ENCODE measurements around the gene KLF6.

The KLF6 gene

DNA sequence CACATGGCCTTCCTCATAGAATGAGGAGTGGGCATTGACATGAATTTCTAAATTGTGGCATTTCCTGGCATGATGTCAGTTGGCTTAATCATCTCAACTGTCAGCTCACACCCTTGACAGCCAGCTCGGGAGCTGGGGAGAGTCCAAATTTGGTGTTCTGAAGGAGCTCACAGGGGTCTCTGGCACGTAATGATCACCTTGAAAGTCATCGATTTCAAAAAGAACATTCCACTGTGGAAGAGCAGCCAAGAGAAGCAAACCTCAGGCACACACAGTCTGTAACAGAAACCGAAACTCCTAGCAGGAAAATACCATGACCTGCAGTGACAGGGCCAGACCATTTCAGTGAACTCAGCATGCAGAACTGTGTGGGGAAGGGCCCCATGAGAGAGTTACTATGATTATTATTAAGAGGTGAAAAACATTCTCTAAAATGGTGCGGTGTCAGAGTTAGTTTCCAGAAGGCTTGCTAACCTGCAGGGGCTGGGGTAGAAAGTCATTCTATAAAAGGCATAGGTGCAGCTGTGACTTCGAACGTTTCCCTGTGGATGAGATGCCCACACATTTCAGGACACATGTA is 26.4 kb upstream of the KLF6 start:
- DNase-seq = no peak

DNA sequence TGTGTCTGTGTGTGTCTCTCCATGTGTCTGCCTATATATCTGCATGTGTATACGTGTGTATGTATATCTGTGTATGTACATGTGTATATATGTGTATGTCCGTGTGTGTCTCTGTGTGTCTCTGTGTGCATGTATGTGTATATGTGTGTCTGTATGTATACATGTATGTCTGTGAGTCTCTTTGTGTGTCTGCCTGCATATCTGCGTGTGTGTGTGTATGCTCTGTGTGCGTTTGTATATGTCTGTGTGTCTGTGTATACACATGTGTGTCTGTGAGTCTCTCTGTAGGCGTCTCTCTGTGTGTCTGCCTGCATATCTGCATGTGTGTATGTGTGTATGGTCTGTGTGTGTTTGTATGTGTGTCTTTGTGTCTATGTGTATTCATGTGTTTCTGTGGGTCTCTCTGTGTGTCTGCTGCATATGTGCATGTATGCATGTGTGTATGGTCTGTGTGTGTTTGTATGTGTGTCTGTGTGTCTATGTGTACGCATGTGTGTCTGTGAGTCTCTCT is 23.7 kb upstream of the KLF6 start:
- DNase-seq = no peak

DNA sequence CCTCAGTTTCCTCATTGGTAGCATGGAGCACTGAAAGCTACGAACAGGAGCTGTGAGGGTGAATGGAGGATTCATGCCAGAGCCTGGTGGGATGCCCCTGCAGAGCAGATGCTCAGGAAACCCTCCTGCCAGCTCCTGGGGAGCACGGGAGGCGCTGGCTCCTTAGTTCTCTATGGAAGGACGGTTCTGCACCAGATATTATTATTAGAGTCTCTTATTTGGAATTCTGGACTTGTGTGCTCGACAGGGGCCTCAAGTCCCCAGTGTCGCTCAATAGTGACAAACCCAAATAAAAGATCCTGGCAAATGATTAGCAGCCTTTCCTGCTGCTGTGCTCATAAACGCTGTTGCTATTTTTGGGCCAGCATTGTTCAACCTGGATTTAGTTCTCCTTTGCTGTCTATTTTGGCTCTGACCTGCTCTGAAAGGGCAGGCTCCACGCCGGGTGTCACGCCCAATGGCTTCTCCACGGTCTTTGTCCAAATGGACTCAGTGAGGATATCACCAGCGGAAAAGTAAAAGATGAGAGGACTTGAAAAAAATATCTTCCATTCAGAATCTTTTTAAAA is 23.0 kb upstream of the KLF6 start:
- DNase-seq = no peak

DNA sequence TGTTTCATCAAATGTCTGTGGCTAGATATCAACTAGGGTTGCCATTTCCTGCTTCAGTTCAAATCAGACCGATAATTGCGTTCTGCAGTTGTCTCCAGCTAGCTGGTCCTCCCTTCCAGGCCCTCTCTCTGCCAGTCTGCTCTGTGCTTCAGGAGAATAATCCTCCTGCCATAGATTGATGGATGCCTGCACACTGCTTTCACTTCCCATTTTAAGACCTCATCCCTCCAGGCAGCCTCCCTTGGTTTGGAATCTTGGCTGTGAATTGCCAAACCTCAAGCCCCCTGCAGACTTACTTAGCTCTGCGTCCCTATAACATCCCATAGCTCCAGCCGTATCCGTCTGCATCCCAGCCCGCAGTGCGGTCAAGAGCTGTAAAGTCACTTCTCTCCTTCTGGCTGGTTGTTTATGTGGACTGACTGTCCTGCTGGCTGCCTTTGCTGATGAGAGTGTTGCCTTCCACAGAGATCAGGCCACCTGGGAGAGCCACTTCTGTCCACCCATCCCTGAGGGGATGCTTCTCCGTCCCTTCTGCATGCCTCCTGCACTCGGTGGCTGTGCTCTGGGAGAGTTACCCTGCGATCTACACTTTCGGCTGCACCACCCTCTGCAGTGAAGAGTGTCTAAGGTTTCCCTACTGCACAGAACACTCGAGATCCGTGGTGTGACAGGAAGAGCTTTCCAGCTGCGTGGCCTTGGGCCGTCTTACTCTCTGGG is 22.4 kb upstream of the KLF6 start:
- DNase-seq = no peak

- no peak for DNase-seq
These were observed 21.6 kb upstream of the KLF6 start for GRCh38 chr10:3806603-3807002.

GRCh38 chr10:3805791-3806461 is 20.9 kb upstream of the KLF6 start:
- peak; percentile 62 for DNase-seq

- peak; percentile 33 for DNase-seq
These were observed 20.3 kb upstream of the KLF6 start for GRCh38 chr10:3805201-3805790.

DNA sequence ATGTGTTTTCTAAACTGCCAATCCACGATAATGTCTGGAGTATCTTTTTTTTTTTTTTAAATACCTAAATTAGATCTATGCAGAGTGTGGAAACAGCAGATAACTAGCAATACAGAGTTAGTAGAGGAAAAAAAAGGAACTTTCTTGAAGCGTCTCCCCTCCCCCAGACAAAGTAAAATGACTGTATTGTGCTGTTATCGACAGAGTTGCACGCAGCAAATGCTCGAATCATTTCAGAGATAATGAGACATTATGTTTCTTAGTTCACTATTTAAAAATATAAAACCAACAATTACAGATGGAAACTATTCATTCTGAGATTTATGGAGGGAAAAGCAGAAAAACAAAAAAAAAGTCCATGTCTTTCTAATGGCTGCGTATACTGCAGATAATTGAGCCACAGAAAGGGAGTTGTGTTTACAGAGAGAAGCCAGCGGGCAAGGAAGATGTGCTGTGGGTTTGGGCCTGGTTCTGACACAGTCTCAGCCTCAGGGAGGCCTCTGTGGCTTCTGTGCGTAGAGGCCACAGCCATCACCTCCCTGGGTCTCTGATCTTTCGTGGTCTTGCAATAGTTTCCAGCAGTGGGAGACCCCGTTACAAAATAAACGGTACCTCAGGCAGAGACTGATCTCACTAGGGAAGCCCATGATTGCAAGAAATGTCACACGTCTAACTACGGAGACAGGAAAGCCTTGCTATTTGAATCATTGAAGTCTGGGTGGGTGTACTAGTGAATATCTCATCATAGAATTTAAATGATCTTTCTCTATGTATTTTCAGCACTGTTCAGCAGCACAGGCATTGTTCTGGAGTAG is 19.1 kb upstream of the KLF6 start:
- peak; percentile 49 for DNase-seq

DNA sequence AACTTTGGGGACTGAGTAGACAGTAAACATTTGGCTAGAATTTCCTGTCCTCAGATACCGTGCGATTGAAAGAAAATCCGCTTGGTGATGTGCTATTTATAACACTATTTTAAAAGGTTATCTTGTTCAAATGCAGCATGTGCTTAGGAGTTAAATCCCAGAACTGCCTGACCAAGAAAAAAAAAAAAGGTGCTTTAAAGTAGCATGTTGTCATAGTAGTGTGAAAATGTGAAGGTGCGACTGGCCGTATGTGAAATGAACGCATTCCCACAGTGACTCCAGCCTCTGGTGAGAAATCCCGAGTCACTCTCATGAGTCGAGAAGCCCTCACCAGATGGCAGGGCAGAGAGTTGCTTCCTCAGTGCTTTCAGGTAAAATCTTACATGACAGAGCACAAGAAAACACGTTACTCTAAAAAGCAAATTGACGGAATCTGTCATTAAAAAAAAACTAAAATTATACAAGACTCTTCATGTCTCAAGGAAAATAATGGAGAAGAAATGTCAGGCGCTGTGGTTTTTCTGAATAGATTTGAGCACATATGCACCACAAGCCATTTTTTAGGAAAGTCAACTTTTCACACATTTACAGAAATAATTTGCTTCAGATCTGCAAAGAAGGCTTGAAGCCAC is 18.4 kb upstream of the KLF6 start:
- DNase-seq = no peak

- DNase-seq = no peak
These were observed 17.7 kb upstream of the KLF6 start for GRCh38 chr10:3802526-3803265.

DNA sequence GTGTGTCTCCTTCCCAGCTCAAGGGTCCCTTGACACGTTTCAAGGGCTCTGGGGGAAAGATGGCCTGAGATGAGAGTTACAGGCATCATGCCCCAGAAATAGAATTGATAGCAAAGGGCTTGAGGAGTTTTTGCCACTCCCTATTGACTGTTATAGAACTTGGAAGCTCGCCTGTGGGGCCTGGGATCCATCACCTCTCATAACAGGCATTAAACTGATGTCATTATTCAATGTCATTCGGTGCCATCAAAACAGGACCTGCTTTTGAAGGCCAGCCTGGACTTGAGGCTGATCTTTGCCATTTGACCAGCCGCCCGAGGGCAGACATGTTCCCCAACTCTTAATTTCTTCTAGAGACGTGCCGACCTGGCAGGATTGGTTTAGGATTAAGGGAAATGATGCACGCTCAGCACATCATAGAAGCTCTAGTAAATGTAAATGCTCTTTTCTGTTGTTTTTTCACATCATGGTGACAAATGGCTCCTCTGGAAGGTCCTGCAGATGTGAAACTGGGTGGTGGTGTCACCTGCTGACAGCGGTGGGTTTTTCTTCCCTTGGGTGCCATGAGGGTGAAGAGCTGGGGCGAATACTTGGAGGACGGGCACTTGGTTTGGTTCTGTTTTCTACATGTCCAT is 16.7 kb upstream of the KLF6 start:
- no peak for DNase-seq

DNA sequence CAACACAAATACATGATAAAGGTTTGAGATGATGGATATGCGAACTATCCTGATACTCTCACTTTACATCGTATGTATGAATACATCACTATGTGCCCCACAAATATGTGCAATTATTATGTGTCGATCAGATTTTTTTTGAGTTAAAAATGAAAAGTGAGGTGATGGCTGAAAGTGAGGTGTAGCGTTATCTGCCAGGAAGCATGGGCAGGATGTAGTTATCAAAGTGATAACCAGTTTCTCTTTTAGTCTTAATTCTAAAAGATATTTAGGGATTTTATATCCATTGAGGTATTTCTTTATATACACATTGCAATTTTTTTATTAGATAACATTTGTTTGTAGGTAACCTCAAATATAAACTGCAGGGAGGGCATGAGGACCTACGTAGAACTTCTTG is 15.6 kb upstream of the KLF6 start:
- DNase-seq = no peak

DNA sequence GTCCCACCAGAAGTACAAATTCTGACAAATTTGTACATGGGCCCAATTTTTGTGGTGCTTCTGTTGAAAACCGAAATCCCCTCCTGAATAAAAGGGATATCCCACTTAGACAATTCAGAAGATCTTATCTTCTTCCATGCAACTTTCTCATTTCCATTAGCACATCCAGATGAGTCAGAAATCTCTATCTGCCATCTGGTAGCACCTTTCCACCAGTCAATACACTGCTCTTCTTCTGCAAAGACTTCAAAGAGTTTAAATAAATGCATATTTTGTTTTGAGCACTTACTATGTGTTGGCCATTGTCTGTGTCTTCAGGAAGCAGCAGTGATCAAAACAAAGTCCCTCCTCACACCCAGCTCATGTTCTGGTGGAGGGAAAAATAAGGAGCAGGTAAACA is 12.7 kb upstream of the KLF6 start:
- no peak for DNase-seq

DNA sequence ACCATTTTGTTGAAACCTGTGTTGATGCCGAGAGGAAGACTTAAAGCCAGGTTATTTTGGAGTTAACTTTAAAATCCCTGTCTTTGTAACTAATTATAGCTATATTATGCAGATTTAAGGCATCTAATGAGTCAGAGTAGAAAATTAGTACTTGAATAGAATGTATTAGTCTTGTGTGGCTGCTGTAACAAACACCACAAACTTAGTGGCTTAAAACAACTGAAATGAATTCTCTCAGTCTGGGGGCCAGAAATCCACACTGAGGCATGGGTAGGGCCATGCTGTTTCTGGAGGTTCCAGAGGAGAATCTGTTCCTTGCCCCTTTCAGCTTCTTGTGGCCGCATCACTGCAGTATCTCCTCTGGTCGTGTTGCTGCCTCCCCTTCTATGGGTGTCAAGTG is 8.5 kb upstream of the KLF6 start:
- no peak for DNase-seq

DNA sequence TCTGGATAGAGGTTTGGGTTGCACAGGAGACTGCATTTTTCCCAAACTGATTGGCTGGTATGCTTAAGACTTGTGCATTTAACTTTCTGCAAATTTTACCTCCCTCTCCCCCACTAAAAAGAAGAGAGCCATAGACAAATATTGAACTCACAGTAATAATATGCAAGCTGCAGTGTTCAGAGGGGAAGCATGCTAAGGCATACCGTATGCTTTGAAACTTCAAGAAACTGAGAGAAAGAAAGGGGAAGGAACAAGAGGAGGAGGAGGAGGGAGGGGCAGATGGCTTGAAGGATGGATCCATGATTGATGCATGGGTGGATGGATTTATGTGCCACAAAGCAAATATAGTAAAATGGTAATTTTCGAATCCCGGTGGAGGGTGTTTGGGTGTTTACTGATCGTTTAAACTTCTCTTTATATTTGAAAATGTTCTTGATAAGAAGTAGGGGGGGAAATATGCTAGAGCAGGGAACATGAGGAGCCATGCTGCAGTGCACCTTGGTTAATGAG is 7.8 kb upstream of the KLF6 start:
- no peak for DNase-seq

DNA sequence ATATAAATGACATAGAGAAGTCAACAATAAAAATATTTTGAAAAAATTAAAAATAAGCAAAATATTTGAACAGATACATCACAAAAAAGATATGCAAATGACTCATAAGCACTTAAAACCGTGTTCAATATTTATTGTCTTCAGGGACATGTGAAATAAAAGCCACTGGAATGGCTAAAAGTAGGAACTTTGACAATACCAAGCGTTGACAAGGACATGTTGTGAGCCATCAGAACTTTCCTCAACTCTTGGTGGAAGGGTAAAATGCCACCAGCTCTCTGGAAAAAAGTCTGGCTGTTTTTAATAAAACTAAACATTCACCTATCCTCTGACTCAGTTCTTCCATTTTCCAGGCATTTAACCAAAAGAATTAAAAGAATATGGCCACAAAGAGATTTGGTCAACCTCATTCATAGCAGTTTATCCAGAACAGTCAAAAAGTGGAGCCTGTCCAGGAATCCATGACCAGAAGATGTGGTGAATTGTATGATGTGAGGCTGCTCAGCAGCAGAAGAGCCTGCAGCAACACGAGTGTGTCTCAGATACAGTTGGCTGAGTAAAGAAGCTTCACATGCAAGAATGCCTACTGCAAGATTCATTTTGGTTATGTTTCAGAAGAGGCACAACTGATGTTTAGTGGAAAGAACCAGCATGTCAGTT is 7.1 kb upstream of the KLF6 start:
- no peak for DNase-seq

GRCh38 chr10:3790858-3791257 is 5.8 kb upstream of the KLF6 start:
- no peak for DNase-seq

GRCh38 chr10:3790272-3790671 is 5.3 kb upstream of the KLF6 start:
- no peak for DNase-seq

DNA sequence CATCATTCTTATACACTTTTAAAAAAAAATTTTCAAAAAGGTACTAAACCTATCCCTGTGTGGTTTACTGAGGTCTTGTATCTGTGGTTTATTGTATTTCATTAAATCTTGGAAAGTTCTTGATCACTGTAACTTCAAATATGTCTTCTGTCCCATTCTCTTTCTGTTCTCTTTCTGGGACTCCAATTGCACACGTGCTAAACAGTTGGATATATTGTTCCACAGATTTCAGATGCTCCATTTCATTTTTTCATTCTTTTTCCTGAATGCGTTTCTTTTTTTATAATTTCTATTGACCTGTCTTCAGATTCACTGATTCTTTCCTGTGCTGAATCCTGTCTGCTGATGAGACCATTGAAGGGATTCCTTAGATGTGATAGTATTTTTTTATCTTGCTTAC is 4.6 kb upstream of the KLF6 start:
- no peak for DNase-seq

- DNase-seq = no peak
These were observed 2.8 kb upstream of the KLF6 start for GRCh38 chr10:3787816-3788215.
